Activated CD4-positive, alpha-beta T cell treated with anti-CD3 and anti-CD28 coated beads, Interleukin-2, amount 50 U/mL, for 4 hours (primary cell): ENCODE measurements around the gene PKN3.
"Not testable (repeated sequence)": the region's sequence is repeated elsewhere in the genome, so short reads cannot be mapped to it uniquely, and the experiment has no call there.

Source experiments
- DNase-seq, 2 experiments: peaks; one replicate each; pipeline ENCODE4 v3.0.0-alpha.2; 2020

The PKN3 gene

DNA sequence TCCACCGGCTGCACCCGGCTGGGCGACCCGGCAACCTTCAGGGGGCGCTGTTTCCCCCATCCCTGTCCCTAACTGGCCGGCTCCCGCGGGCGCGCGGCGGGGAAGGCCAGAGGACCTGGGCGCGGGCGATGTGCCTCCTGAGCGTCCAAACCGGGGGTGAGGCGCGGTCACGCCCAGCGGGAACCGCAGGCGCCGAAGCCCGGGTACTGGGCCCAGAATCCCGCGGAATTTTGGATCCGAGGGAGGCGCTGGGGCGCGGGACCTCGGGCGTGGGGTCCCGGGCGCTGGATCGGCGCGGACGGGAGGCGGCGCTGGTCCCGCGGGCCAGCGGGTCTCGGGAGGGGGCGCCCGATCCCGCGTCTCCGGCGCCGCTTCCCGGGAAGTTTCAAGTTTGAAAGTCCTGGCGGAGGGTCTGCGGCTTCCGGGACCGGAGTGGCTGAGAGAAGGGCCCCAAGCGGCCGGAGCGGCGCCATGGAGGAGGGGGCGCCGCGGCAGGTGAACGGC is at the start of gene PKN3:
Gene PKN3 (plus strand): TSS at position 59 of the 504 bp plus-strand sequence. CDS start 413 bp downstream, at position 472.
- DNase-seq, result peak; percentile 80

DNA sequence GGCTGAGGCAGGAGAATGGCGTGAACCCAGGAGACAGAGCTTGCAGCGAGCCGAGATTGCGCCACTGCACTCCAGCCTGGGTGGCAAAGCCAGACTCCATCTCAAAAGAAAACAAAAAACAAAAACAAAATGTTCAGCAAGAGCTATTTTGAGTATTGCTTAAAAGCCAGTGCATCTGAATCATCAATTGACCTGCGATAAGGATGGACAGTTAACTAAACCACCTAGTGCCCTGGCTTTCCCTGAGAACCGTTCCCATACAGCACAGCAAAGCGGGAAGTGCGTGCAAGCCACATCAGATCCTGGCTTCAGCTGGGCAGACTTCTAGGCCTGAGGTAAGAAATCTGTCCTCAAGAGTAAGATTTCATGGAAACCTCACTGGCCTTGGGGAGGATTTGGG is 48.4 kb upstream of the PKN3 start:
- DNase-seq, result no peak

DNA sequence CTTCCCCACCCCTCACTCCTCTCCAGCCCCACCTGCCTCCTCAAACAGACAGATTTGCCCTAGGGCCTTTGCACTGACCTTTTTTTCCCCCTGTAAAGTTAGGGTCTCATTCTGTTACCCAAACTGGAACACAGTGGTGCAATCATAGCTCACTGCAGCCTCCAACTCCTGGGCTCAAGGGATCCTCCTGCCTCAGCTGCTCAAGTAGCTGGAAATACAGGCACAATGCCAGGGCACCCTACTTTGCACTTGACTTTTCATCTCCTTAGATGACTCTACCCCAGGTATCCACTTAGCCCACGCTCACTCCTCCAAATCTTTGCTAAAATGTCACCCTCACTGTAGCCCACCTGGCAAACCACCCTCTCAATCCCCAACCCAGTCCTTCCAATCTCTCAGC is 47.8 kb upstream of the PKN3 start:
- no peak for DNase-seq

DNA sequence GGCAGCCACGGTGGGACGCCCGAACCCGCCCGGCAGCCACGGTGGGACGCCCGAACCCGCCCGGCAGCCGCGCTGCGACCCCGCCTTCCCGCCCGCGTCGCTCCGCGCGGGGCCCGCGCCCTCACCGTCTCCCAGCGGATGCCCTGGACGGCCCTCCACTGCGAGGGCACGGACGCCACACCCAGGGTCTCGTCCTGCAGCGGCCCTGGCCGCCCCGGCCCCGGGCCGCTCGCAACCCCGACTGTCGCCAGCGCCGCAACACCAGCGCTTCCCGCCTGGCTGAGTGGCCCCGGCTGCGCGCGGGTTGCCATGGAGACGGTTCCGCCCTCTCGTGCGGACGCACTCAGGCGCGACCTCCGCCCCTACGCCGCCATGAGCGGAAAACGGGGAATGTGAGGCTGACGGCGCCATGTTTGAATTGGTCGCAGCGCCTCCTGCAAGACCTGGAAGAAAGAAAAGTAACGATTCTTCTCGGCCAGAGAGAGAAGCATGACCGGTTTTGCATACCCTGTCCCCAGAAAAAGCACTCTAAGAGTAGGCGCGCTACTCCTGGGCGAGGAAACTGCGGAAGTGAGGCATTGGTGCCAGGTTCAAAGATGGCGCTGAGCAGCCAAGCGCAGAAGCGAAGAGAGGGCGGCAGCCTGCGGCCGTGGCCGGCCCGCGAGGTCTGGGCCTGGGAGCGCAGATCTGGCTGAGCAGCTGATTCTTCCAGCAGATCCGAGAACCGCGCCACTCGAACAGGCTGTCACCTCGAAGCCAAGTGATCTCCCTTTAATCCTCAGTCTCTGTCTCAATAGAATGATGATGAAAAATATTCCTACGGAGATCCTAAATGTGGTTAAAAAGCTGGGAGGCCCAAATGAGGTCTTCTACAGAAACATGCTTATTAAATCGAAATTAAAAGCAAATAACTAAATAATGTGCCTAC is 45.6 kb upstream of the PKN3 start, which contains the start of gene DYNC2I2:
Gene DYNC2I2 (minus strand): TSS at position 432 of the 928 bp plus-strand sequence. CDS start 121 bp downstream, at position 311.
- DNase-seq, result peak; percentile 95 to 96

DNA sequence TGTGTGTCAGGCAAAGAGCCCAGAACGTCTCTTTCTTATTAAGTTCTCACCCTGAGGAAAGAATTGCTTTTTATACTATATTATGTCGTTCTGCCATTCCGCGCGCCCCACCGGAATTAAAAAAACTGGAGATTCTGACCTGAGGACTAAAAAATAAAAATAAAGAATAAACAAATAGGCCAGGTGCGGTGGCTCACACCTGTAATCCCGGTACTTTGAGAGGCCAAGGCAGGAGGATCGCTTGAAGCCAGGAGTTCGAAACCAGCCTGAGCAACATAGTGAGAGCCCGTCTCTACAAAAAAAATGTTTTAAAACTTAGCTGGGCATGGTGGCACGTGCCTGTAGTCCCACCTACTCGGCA is 45.0 kb upstream of the PKN3 start:
- DNase-seq, result no peak

DNA sequence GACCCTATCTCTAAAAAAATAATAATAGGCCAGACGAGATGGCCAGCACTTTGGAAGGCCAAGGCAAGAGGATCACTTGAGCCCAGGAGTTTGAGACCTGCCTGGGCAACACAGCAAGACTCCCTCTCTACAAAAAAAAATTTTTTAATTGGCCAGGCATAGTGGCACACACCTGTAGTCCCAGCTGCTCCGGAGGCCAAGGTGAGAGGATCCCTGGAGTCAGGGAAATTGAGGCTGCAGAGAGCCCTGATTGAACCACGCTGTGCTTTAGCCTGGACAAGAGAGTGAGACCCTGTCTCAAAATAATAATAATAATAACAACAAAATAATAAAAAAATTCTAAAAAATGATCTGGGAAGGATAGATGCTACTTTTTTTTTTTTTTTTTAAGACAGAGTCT is 44.5 kb upstream of the PKN3 start:
- DNase-seq, result no peak

DNA sequence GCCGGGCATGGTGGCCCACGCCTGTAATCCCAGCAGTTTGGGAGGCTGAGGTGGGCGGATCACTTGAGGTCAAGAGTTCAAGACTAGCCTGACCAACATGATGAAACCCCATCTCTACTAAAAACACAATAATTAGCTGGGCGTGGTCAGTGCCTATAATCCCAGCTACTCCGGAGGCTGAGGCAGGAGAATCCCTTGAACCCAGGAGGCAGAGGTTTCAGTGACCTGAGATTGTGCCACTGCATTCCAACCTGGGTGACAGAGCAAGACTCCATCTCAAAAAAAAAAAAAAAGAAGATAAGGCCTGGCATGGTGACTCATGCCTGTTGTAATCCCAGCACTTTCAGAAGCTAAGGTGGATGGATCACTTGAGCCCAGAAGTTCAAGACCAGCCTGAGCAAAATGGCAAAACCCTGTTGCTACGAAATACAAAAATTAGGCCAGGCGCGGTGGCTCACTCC is 35.8 kb upstream of the PKN3 start:
- not testable (repeated sequence) for DNase-seq

DNA sequence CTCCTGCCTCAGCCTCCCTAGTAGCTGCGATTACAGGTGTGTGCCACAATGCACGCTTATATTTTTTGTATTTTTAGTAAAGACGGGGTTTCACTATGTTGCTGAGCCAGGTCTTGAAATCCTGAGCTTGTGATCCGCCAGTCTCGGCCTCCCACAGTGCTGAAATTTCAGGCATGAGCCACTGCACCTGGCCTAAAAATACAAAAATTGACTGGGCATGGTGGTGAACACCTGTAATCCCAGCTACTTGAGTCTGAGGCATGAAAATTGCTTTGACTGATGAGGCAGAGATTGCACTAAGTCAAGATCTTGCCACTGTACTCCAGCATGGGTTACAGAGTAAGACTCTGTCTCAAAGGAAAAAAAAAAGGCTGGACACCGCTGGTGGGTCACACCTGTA is 32.5 kb upstream of the PKN3 start:
- no peak for DNase-seq

DNA sequence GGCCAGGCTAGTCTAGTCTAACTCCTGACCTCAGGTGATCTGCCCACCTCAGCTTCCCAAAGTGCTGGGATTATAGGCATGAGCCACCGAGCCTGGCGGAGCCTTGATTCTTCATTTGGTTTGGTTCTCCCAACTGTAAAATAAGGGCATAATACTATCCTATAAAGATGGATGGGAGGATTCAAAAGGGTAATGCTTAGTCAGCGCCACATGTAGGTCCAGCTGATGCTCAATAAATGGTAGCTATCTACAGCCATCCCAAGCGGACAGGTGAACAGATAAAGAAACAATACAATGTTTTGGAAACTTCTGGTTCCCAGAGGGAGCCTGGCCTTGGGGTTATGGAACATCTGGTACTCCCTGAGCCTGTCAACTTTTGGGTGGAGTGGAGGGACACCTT is 26.9 kb upstream of the PKN3 start:
- no peak for DNase-seq

DNA sequence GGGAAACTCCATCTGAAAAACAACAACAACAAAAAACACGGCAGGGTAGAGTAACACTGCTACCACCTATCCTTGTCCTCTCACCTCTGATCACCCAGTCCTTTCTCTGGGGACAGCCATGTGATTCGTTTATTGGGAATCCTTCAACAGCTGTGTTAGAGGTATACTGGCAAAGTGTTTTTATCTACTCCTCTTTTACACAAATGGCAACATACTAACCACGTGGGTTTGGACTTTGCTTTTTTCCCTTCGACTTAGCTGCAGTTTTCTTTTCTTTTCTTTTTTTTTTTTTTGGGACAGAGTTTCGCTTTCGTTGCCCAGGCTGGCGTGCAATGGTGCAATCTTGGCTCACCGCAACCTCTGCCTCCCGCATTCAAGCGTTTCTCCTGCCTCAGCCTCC is 24.5 kb upstream of the PKN3 start:
- DNase-seq, result no peak

DNA sequence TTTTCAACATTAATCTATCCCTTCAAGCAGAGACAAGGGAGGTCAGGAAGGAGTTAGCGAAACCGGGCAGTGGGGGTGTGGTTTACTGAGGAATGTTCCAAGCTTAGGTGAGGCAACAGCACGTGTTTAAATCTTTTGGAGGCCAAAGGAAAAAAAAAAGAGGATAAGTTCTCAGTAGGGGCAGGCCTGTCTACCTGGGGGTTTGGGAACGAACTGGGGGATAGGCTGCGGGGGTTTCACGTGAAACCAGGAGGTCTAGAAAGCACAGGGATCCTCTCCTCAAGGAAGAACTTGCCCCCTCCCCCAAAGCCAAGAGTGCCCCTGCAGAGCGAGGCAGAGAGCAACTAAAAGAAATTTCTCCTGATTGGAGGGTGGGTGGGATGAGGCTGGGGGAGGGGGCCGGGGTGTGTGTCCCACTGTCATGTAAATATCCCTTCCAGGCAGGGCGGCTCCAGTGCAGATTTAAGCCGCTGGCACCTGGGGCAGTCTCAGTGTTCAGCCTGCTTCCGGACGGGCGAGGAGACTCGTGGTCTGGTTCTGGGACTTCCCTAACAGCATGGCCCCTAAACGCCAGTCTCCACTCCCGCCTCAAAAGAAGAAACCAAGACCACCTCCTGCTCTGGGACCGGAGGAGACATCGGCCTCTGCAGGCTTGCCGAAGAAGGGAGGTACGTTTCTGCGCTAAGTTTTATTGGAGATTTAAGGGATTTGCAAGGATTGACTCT is 18.8 kb upstream of the PKN3 start:
- DNase-seq, result no peak

DNA sequence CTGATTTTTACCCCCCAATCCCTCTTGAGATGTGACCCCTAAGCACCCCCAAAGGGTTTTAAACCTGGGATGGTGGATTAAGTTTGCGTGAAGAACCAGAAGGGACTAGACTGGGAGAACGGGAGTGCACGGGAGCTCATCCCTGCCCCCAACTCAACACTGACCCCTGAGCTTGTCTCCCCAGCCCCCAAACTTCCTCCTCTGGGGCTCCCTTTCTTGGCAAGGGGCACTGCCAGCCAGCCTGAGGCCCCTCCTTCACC is 18.3 kb upstream of the PKN3 start:
- DNase-seq, result no peak

DNA sequence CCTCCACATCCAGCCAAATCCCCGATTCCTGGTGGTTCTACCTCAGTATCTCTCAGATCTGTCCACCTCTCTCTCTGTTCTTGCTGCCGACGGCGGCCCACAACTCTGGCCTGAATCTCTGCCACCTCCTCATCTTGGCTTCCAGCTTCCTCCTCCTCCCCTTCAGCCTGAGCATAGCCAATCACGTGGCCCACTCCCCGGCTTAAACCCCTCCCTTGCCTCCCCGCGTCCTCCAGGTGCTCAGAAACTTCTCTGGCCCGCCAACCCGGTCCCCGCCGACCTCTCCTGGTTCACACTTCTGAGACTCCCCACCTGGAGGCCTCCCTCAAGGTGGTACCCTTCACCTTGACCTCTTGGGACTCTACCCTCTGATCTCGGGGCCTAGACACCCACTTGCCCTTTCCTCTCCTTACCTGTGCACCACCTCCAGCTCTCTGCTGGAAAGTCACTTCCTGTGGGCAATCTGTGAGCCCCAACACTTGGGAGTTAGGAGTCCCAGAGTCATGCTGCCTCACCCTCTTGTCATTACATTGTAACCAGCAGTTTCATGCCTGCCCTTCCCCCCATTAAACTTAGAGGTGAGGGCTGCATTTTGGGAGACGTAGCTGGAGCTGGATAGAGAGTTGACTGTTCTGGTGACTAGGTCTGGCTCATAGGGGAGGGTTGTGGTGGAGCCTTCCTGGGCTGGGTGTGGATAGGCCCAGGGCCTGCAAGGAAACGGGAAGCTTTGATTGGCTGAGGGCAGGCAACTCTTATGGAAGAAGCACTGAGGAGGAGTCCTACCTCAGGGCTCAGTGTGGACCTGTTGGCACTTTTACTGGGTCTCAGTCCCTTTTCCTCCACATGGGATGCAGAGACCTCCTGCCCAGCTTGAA is 17.7 kb upstream of the PKN3 start:
- peak; percentile 62 to 63 for DNase-seq

DNA sequence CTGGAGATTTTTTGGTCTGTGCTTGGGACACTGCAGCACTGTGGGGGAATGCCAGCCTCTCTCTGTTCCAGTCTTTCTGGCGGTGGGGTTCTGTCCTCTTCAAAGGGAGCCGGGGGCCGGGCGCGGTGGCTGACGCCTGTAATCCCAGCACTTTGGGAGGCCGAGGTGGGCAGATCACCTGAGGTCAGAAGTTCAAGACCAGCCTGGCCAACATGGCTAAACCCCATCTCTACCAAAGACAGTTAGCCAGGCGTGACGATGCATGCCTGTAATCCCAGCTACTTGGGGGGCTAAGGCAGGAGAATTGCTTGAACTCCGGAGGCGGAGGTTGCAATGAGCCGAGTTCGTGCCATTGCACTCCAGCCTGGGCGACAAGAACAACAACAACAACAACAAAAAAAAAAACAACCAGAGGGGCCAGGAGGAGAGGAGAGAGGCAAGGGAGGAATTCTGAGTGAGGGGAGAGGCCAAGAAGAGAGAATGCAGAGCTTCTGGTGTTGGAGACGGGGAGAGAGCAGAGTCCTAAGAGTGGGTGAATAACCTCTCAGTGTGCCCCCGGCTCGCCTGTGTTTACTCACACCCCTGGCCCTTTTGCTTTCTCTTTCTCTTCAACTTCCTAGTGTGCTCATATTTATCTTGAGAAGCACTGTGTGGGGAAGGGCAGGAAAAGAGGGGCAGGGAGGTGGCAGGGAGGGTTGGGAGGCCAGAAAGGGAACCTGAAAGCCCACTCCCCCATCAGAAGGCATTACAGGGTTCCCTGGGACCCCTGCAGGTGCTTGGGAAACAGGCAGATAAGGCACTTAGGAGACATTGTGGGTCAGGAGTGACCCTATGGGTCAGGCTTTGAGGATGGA is 16.4 kb upstream of the PKN3 start:
- DNase-seq, result peak; percentile 34 to 37

DNA sequence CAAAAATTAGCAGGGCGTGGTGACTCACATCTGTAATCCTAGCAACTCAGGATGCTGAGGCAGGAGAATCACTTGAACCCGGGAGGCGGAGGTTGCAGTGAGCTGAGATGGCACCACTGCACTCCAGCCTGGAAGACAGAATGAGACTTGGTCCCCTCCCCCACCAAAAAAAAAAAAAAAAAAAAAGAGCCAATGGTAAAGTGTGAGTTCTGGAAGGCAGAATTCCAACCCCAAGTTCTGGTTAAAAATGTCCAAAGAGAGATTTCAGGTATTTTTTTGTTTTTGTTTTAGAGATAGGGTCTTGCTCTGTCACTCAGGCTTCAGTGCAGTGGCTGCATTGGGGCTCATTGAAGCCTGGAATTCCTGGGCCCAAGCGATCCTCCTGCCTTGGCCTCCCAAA is 14.8 kb upstream of the PKN3 start:
- DNase-seq, result no peak

DNA sequence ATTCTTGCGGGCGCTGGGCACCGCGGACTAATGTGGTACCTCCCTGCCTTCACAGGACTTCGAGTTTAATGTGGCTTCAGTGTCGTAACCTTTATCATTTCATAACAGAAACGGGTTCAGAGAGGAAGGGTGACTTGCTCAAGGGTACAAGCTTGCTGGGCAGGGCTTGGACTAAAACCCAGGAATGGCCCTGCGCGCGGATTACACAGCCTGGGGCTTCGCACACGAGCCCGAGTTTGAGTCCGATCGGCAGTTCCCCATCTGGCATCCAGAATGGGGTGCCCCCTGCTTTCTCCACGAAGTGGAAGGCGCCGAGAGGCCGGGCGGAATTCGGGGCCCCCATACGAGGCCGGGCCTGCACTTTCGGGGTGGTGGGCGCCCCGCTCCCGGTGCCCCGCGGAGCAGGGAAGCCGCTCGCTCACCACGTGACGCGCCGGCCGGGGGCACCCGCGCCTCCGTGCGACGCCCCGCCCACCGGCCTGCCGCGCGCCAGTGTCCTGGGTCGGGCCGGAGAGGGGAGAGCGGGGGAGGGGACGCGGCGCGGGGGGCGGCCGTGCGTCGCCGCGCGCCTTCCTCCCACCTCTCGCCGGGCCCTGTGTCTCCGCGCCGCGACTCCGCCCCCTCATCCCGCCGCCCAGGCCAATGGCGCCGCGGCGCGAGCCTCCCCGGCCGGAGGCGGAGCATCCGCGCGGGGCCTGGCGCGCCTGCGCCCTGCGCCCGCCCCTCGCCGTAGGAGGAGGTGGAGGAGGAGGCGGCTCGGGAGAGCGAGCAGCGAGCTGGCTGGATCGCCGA is 13.6 kb upstream of the PKN3 start, which contains the start of gene SET:
Gene SET (plus strand): TSS at position 722 of the 792 bp plus-strand sequence. CDS start 361 bp downstream, outside the sequence.
- peak; percentile 82 to 88 for DNase-seq

DNA sequence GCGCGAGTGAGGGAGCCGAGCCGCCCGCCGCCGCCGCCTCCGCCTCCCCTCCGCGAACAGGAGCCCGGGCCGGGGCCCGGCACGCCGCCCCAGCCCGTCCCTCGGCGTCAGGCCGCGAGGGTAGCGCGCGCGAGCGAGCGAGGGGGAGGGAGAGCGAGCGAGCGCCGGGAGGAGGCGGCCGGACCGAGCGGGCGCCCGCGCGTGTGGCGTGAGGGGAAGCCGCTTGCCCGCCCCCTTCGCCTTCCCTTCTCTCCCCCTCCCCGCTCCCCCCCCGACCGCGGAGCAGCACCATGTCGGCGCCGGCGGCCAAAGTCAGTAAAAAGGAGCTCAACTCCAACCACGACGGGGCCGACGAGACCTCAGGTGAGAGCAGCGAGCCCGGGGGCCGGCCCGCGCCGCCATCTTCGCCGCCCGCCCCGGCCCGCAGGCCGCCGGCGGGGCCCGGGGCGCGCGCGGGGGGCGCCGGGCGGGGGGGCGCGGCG is 13.0 kb upstream of the PKN3 start:
- peak; percentile 42 to 47 for DNase-seq

DNA sequence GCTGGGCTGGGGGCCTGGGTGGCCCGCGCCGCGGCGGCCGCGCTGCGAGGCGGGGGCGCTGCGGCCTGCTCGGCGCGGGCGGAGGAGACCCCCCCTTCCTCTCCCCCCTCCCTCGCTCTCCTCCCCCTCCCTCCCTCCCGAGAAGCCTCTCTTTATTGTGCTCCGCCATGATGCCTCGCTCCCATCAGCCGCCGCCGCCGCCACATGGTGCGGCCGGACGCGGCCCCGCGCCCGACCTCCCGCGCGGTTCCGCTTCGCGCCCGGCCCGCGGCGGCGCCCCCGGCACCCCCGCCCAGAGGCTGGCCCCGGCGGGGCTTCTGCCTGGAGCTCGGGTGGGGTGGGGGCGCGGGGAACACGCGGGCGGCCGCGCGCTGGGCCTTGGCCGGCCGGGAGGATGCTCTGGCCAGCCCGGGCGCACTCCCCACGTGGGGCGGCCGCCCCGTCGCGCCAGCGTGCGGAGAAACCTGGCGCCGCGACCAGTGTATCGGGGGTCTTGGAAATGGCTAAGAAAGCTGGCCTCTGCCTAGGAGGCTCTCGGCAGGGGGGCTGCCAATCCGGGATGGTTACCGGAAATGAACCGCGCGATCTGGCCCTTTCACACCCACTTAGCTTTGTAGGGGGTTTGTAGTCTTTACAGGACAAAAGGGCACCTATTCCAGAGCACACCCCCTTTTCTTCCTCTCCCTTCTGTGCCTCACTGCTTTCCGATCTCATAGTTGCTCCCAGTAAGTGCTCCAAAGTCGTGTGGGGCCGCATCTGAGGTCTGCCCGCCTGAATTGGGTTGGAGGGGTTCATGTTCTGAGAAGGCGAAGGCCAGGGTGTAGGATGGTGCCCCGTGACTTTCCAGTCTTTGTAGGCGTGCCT is 12.3 kb upstream of the PKN3 start:
- DNase-seq, result peak; percentile 52 to 60

DNA sequence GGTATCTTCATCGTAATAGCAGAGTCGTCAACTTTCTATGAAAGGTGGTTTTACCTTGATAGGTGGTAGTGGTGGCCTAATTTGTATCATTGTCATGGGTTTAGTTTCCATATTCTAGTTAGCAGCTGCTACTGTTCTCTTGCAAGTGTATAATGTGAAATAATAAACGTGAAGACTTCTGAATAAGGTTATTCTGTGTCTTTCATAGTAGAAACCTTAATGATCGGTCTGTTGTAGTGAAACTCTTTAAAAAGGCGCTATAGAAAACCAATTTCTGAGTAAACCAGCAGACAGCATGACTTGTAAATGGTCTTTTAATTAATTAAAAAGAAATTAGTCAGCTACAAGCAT is 11.6 kb upstream of the PKN3 start:
- no peak for DNase-seq

DNA sequence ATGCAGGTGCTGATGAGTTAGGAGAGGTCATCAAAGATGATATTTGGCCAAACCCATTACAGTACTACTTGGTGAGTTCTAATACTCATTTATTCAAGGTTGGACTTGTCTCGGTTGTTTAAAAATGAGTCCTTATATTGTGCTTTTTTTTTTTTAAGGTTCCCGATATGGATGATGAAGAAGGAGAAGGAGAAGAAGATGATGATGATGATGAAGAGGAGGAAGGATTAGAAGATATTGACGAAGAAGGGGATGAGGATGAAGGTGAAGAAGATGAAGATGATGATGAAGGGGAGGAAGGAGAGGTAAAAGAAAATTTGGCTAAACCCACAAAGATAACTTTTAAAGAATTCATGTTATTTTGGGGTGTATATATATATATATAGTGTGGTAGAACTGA is 8.6 kb upstream of the PKN3 start:
- not testable (repeated sequence) for DNase-seq
